Mucosa of descending colon (tissue), 3 donors: ENCODE data around the gene TEAD1. TPM values are rescaled to one million over a fixed set of nuclear protein-coding genes. Genes with fewer than 3 reads are reported as not detected.

Experiments used
- ATAC-seq: fragments of 200-7000 bp; cut with Tn5 transposase; one replicate; pipeline ENCODE4 v1.9.1; 2020; ENCODE audit warnings: mild to moderate bottlenecking, moderate library complexity
- DNase-seq, 3 donors: peaks; one replicate each; pipeline ENCODE4 v3.0.0-alpha.2; 2020
- H3K36me3 ChIP-seq: fragments of 200-600 bp; one replicate; pipeline ENCODE4 v1.8.0; 2021; ENCODE audit warnings: low read depth, mild to moderate bottlenecking
- H3K4me1 ChIP-seq: fragments of 200-600 bp; one replicate; pipeline ENCODE4 v1.8.0; 2021; ENCODE audit warnings: low read depth, mild to moderate bottlenecking
- H3K4me3 ChIP-seq: fragments of 200-600 bp; one replicate; pipeline ENCODE4 v1.8.0; 2021; ENCODE audit warnings: mild to moderate bottlenecking
- H3K9me3 ChIP-seq: fragments of 200-600 bp; one replicate; pipeline ENCODE4 v1.8.0; 2021; ENCODE audit warnings: mild to moderate bottlenecking
- CTCF ChIP-seq: fragments of 200-600 bp; IDR thresholded peaks from one replicate; pipeline ENCODE4 v1.8.0; 2022; ENCODE audit warnings: antibody characterized with exemption, mild to moderate bottlenecking
- intact Hi-C, 2 donors: fragments of 100-400 bp; cut with DNase I in 1 of 2; cut with micrococcal nuclease in 1 of 2; formaldehyde crosslinking; loops; one replicate each; pipeline versions ENCODE4 v1.11.0 to v1.11.1; 2022; cut with DNase I, micrococcal nuclease
- total RNA-seq, 3 donors: library from RNA; stranded (reverse); fragmentation: NEBNext Ultra II Directional in 2 of 3; extraction: Animal tissue kit (Norgen Biotek cat#: 25700) in 2 of 3; gene quantifications; one replicate each; pipeline versions ENCODE4 v1.2.1 to v1.2.4, GENCODE V29; 2021 to 2023
- donor health status: DM: no; HTN: no; CAD: no; lungs with moderate emphysema.
- donor health status: DM: no; HTN: no; CAD: no.
- donor health status: DM: no; HTN: yes; CAD: no.

TEAD1 gene
- total RNA-seq, 3 donors from 2014 or later, result 33.2 to 196 (median 41.1) TPM

GRCh38 chr11:12653729-12654128 is 20.5 kb upstream of the TEAD1 start:
- Histone ChIP-seq H3K9me3 (peaks cover 9% of the 10 kb centered on the region), H3K4me1 (no peaks in the 10 kb centered on the region), H3K36me3 (no peaks in the 10 kb centered on the region), H3K4me3 (no peak overlapping the region)
- DNase-seq (no peak), ATAC-seq (no peak)
- intact Hi-C loops, result no loop called here
- TF ChIP-seq CTCF, result no peak

- TF ChIP-seq CTCF, result no peak
- peaks cover 9% of the 10 kb centered on the region for H3K9me3 ChIP-seq
- intact Hi-C loops, result no loop called here
- no peak overlapping the region for H3K4me3 ChIP-seq
- H3K4me1 ChIP-seq, result no peaks in the 10 kb centered on the region
- H3K36me3 ChIP-seq, result no peaks in the 10 kb centered on the region
- DNase-seq, result no peak
- ATAC-seq, result no peak
Measured at GRCh38 chr11:12655842-12656241, 18.4 kb upstream of the TEAD1 start.

- intact Hi-C loops, result no loop called here
- no peaks in the 10 kb centered on the region for H3K36me3 ChIP-seq
- no peak overlapping the region for H3K4me3 ChIP-seq
Measured at GRCh38 chr11:12657336-12657735, 16.9 kb upstream of the TEAD1 start.

GRCh38 chr11:12657981-12658380 is 16.2 kb upstream of the TEAD1 start:
- intact Hi-C loops, result no loop called here

More at GRCh38 chr11:12657336-12657735, 16.9 kb upstream of the TEAD1 start:
- H3K9me3 ChIP-seq, result peaks cover 9% of the 10 kb centered on the region
- DNase-seq (no peak), ATAC-seq (no peak)
- TF ChIP-seq CTCF, result no peak
- H3K4me1 ChIP-seq, result no peaks in the 10 kb centered on the region

GRCh38 chr11:12662101-12662689 is 12.0 kb upstream of the TEAD1 start:
- Histone ChIP-seq H3K9me3 (no peaks in the 10 kb centered on the region), H3K4me3 (no peak overlapping the region), H3K4me1 (no peaks in the 10 kb centered on the region), H3K36me3 (no peaks in the 10 kb centered on the region)
- no peak for DNase-seq
- intact Hi-C loops, result no loop called here
- ATAC-seq, result no peak
- TF ChIP-seq CTCF, result no peak

More at GRCh38 chr11:12657981-12658380, 16.2 kb upstream of the TEAD1 start:
- TF ChIP-seq CTCF, result no peak
- no peak for ATAC-seq
- H3K36me3 ChIP-seq, result no peaks in the 10 kb centered on the region
- H3K9me3 ChIP-seq, result peaks cover 9% of the 10 kb centered on the region
- no peak for DNase-seq
- no peaks in the 10 kb centered on the region for H3K4me1 ChIP-seq
- H3K4me3 ChIP-seq, result no peak overlapping the region

- DNase-seq (no peak), ATAC-seq (no peak)
- Histone ChIP-seq H3K4me1 (no peaks in the 10 kb centered on the region), H3K4me3 (no peak overlapping the region), H3K36me3 (no peaks in the 10 kb centered on the region), H3K9me3 (no peaks in the 10 kb centered on the region)
- no peak for TF ChIP-seq CTCF
- intact Hi-C loops, result no loop called here
Measured at GRCh38 chr11:12664385-12664784, 9.8 kb upstream of the TEAD1 start.
